DMS153 treated with DMSO at 0.1 percent for 48 hours (cell line): ENCODE data around the gene TC2N.
"Not testable (repeated sequence)": the region's sequence is repeated elsewhere in the genome, so short reads cannot be mapped to it uniquely, and the experiment has no call there.

ENCODE experiments used
- DNase-seq: peaks from one replicate; lab custom pipeline; 2025; ENCODE audit not compliant: unreplicated experiment; lab: John Stamatoyannopoulos, UW

TC2N gene

GRCh38 chr14:91835197-91835919 lies 32.0 kb downstream of the TC2N start:
- DNase-seq = no peak

- DNase-seq = no peak
Observed at GRCh38 chr14:91834571-91834970, 32.8 kb downstream of the TC2N start.

GRCh38 chr14:91831337-91831736 lies 36.0 kb downstream of the TC2N start:
- peak; percentile 14 for DNase-seq

- peak; percentile 52 for DNase-seq
Observed at GRCh38 chr14:91830777-91831176, 36.6 kb downstream of the TC2N start.

GRCh38 chr14:91829511-91829910 lies 37.8 kb downstream of the TC2N start:
- no peak for DNase-seq

GRCh38 chr14:91827746-91828145 lies 39.6 kb downstream of the TC2N start:
- no peak for DNase-seq

- DNase-seq = no peak
Observed at GRCh38 chr14:91817566-91818325, 49.6 kb downstream of the TC2N start.

- DNase-seq = no peak
Observed at GRCh38 chr14:91814317-91814716, 53.0 kb downstream of the TC2N start.

GRCh38 chr14:91810699-91811098 lies 56.6 kb downstream of the TC2N start:
- DNase-seq = no peak

- no peak for DNase-seq
Observed at GRCh38 chr14:91806716-91807115, 60.6 kb downstream of the TC2N start.

- not testable (repeated sequence) for DNase-seq
Observed at GRCh38 chr14:91806094-91806493, 61.2 kb downstream of the TC2N start.

GRCh38 chr14:91805659-91806058 lies 61.7 kb downstream of the TC2N start:
- DNase-seq = no peak

- DNase-seq = no peak
Observed at GRCh38 chr14:91801358-91801757, 66.0 kb downstream of the TC2N start.

GRCh38 chr14:91796617-91797347 lies 70.6 kb downstream of the TC2N start:
- DNase-seq = no peak

- no peak for DNase-seq
Observed at GRCh38 chr14:91793704-91794103, 73.6 kb downstream of the TC2N start.

GRCh38 chr14:91786188-91786587 lies 81.1 kb downstream of the TC2N start:
- no peak for DNase-seq

GRCh38 chr14:91780452-91780851 lies 86.9 kb downstream of the TC2N start:
- no peak for DNase-seq

GRCh38 chr14:91778217-91778616 lies 89.1 kb downstream of the TC2N start:
- no peak for DNase-seq

- no peak for DNase-seq
Observed at GRCh38 chr14:91774140-91775096, 92.9 kb downstream of the TC2N start.

GRCh38 chr14:91770185-91770584 lies 97.2 kb downstream of the TC2N start:
- DNase-seq = no peak
